Upper lobe of left lung (tissue), 4 donors: ENCODE data around the gene PCBP3.

Experiments used
- CTCF ChIP-seq, 6 experiments: fragments of 450-650 bp in 4 of 6; fragments of 200-600 bp in 2 of 6; sonication (generic) in 2 of 6; IDR thresholded peaks; one replicate each; pipeline ENCODE4 v1.5.1; 2016 to 2019; ENCODE audit warnings: antibody characterized with exemption in 6 of 6
- POLR2A ChIP-seq, 4 donors: fragments of 450-650 bp; IDR thresholded peaks; one replicate each; pipeline ENCODE4 v1.5.1; 2016 to 2017; ENCODE audit warnings: antibody characterized with exemption in 4 of 4, mild to moderate bottlenecking in 2 of 4
- POLR2AphosphoS5 ChIP-seq, 2 donors: sonication (generic); formaldehyde crosslinking; IDR thresholded peaks; one replicate each; pipeline ENCODE4 v1.5.1; 2017; ENCODE audit warnings: antibody characterized with exemption in 2 of 2

- TF ChIP-seq POLR2A (IDR thresholded peaks at IDR 0.05) (no peak), CTCF (IDR thresholded peaks at IDR 0.05) (no peak), POLR2AphosphoS5 (IDR thresholded peaks at IDR 0.05) (no peak)
These were observed 219.2 kb downstream of the PCBP3 start for GRCh38 chr21:45862543-45863207.
